ENCODE data around the gene LENEP. TPM values are rescaled to one million over a fixed set of nuclear protein-coding genes. Genes with fewer than 3 reads are reported as not detected.

Gene LENEP
- total RNA-seq, 3 donors from 2014 or later: not detected

GRCh38 chr1:155033524-155033923 is 40.1 kb downstream of the LENEP start, which contains the start of the genes DCST1 and DCST2:
Gene DCST1 (plus strand): TSS chr1:155033824. CDS start chr1:155034037, 213 bp downstream.
Gene DCST2 (minus strand): TSS chr1:155033781. CDS start chr1:155033701, 80 bp downstream.
- H3K9me3 ChIP-seq: no peaks in the 10 kb centered on the region
- no peak within 1 kb of the TSS for H3K27ac ChIP-seq
- TF ChIP-seq POLR2A (IDR thresholded peaks at IDR 0.05) (no peak), CTCF (IDR thresholded peaks at IDR 0.05) (no peak), POLR2AphosphoS5 (IDR thresholded peaks at IDR 0.05) (no peak)
- intact Hi-C loops (cut with DNase I; ENCODE audit: low total_unique reads): no loop called here
- no peaks in the 10 kb centered on the region for H3K27me3 ChIP-seq
- peaks cover 0 to under 1% of the 10 kb centered on the region in 2 donors for H3K4me1 ChIP-seq
- H3K4me3 ChIP-seq: no peak within 1 kb of the TSS
- no peaks in the 10 kb centered on the region for H3K36me3 ChIP-seq
- DNase-seq (ENCODE audit: low spot score in 2 of 2): no peak

GRCh38 chr1:155034318-155035208 is 41.2 kb downstream of the LENEP start:
- DNase-seq (ENCODE audit: low spot score in 2 of 2): no peak
- Histone ChIP-seq H3K27ac (no peak overlapping the region), H3K27me3 (no peaks in the 10 kb centered on the region), H3K4me1 (peaks cover 0 to 8% of the 10 kb centered on the region in 2 donors), H3K9me3 (no peaks in the 10 kb centered on the region), H3K36me3 (no peaks in the 10 kb centered on the region), H3K4me3 (no peak overlapping the region)
- intact Hi-C loops (cut with DNase I; ENCODE audit: low total_unique reads): no loop called here
- no peak for TF ChIP-seq CTCF (IDR thresholded peaks at IDR 0.05)
- no peak for TF ChIP-seq POLR2A (IDR thresholded peaks at IDR 0.05)
- no peak for TF ChIP-seq POLR2AphosphoS5 (IDR thresholded peaks at IDR 0.05)

GRCh38 chr1:155035936-155036335 is 42.5 kb downstream of the LENEP start:
- DNase-seq (ENCODE audit: low spot score in 2 of 2): no peak
- H3K27me3 ChIP-seq: no peaks in the 10 kb centered on the region
- peaks cover 0 to 8% of the 10 kb centered on the region in 2 donors for H3K4me1 ChIP-seq
- H3K27ac ChIP-seq: peak overlapping the region in 1 of 2 donors; percentile 21
- H3K36me3 ChIP-seq: no peaks in the 10 kb centered on the region
- no peaks in the 10 kb centered on the region for H3K9me3 ChIP-seq
- no peak for TF ChIP-seq POLR2AphosphoS5 (IDR thresholded peaks at IDR 0.05)
- TF ChIP-seq POLR2A (IDR thresholded peaks at IDR 0.05): no peak
- H3K4me3 ChIP-seq: no peak overlapping the region
- intact Hi-C loops (cut with DNase I; ENCODE audit: low total_unique reads): no loop called here

- Histone ChIP-seq H3K9me3 (no peaks in the 10 kb centered on the region), H3K27ac (peak overlapping the region in 1 of 2 donors; percentile 90), H3K36me3 (no peaks in the 10 kb centered on the region), H3K4me3 (no peak overlapping the region), H3K27me3 (no peaks in the 10 kb centered on the region), H3K4me1 (peaks cover 0 to 8% of the 10 kb centered on the region in 2 donors)
- no peak for DNase-seq (ENCODE audit: low spot score in 2 of 2)
- TF ChIP-seq CTCF (IDR thresholded peaks at IDR 0.05) (no peak), POLR2A (IDR thresholded peaks at IDR 0.05) (no peak), POLR2AphosphoS5 (IDR thresholded peaks at IDR 0.05) (no peak)
- intact Hi-C loops (cut with DNase I; ENCODE audit: low total_unique reads): no loop called here
Observed at GRCh38 chr1:155037043-155037442, 43.7 kb downstream of the LENEP start.

- Histone ChIP-seq H3K9me3 (no peaks in the 10 kb centered on the region), H3K4me1 (peaks cover 0 to 8% of the 10 kb centered on the region in 2 donors), H3K27ac (peak overlapping the region; percentile 75 to 90), H3K27me3 (no peaks in the 10 kb centered on the region), H3K4me3 (no peak overlapping the region), H3K36me3 (no peaks in the 10 kb centered on the region)
- intact Hi-C loops (cut with DNase I; ENCODE audit: low total_unique reads): no loop called here
- peak in 1 of 2 donors; percentile 87 for DNase-seq (ENCODE audit: low spot score in 2 of 2)
- TF ChIP-seq POLR2A (IDR thresholded peaks at IDR 0.05) (no peak), POLR2AphosphoS5 (IDR thresholded peaks at IDR 0.05) (peak in 1 of 3 donors; percentile 50)
Observed at GRCh38 chr1:155037851-155038441, 44.6 kb downstream of the LENEP start.
